Stomach smooth muscle (tissue), 2 donors: ENCODE measurements around the gene ACOXL.

ENCODE experiments used
- H3K27ac ChIP-seq: one replicate; pipeline ENCODE4 v1.7.0; 2013; ENCODE audit warnings: mild to moderate bottlenecking, low read length, inconsistent platforms
- H3K27me3 ChIP-seq, 2 donors: one replicate each; pipeline ENCODE4 v1.7.0; 2013; ENCODE audit warnings: low read length in 2 of 2; ENCODE audit not compliant: insufficient read depth in 2 of 2, control insufficient read depth in 1 of 2
- H3K36me3 ChIP-seq, 2 donors: one replicate each; pipeline ENCODE4 v1.7.0; 2013; ENCODE audit warnings: low read length in 2 of 2; ENCODE audit not compliant: control insufficient read depth in 2 of 2, insufficient read depth in 2 of 2
- H3K4me1 ChIP-seq: one replicate; pipeline ENCODE4 v1.7.0; 2013; ENCODE audit warnings: low read length; ENCODE audit not compliant: control insufficient read depth, insufficient read depth
- H3K4me3 ChIP-seq, 2 donors: one replicate each; pipeline ENCODE4 v1.7.0; 2013; ENCODE audit warnings: low read length in 2 of 2
- H3K9ac ChIP-seq, 2 donors: one replicate each; pipeline ENCODE4 v1.7.0; 2013; ENCODE audit warnings: low read length in 2 of 2, mild to moderate bottlenecking in 1 of 2
- H3K9me3 ChIP-seq, 2 donors: one replicate each; pipeline ENCODE4 v1.7.0; 2013; ENCODE audit warnings: low read length in 2 of 2; ENCODE audit not compliant: control insufficient read depth in 2 of 2
- donor health status: healthy.
- donor health status: Pancreatic carcinoma.

The ACOXL gene

GRCh38 chr2:110858993-110859701, 126.8 kb downstream of the ACOXL start:
- no peaks in the 10 kb centered on the region for H3K9me3 ChIP-seq
- no peak overlapping the region for H3K4me3 ChIP-seq
- no peak overlapping the region for H3K27ac ChIP-seq
- no peaks in the 10 kb centered on the region for H3K36me3 ChIP-seq
- H3K4me1 ChIP-seq: no peaks in the 10 kb centered on the region
- no peak overlapping the region for H3K9ac ChIP-seq
- peaks cover 0 to 2% of the 10 kb centered on the region in 2 donors for H3K27me3 ChIP-seq

GRCh38 chr2:110860630-110861029, 128.3 kb downstream of the ACOXL start:
- Histone ChIP-seq H3K36me3 (no peaks in the 10 kb centered on the region), H3K27ac (no peak overlapping the region), H3K4me1 (no peaks in the 10 kb centered on the region), H3K27me3 (peaks cover 0 to 2% of the 10 kb centered on the region in 2 donors), H3K9me3 (no peaks in the 10 kb centered on the region), H3K4me3 (no peak overlapping the region), H3K9ac (no peak overlapping the region)

GRCh38 chr2:110861616-110862260, 129.4 kb downstream of the ACOXL start:
- Histone ChIP-seq H3K9me3 (no peaks in the 10 kb centered on the region), H3K36me3 (no peaks in the 10 kb centered on the region), H3K27me3 (peaks cover 0 to 2% of the 10 kb centered on the region in 2 donors), H3K4me1 (no peaks in the 10 kb centered on the region), H3K27ac (no peak overlapping the region), H3K4me3 (no peak overlapping the region), H3K9ac (no peak overlapping the region)

DNA sequence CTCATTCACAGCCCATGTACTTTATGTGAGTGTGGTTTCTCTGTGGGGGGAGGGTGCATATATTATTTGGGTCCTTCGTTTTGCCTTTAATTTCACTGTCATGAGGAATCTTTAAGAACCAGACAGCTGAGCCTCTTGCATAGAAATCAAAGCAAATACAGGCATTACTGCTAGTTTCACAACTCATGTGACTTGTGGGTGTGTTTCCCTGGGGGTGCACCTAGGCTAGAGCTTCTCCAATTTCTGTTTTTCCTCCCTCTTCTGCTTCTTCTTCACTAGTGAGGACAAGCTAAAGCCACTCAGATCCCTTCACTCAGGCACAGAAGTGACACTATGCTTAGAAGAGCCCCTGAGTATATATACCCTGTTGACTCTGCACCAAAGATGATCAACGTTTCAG, 131.4 kb downstream of the ACOXL start:
- no peak overlapping the region for H3K27ac ChIP-seq
- no peaks in the 10 kb centered on the region for H3K4me1 ChIP-seq
- H3K9ac ChIP-seq: no peak overlapping the region
- H3K27me3 ChIP-seq: peaks cover 0 to 2% of the 10 kb centered on the region in 2 donors
- H3K36me3 ChIP-seq: no peaks in the 10 kb centered on the region
- no peaks in the 10 kb centered on the region for H3K9me3 ChIP-seq
- H3K4me3 ChIP-seq: no peak overlapping the region

GRCh38 chr2:110864176-110864575, 131.8 kb downstream of the ACOXL start:
- no peaks in the 10 kb centered on the region for H3K36me3 ChIP-seq
- no peak overlapping the region for H3K4me3 ChIP-seq
- no peak overlapping the region for H3K27ac ChIP-seq
- H3K9me3 ChIP-seq: no peaks in the 10 kb centered on the region
- peaks cover 0 to 2% of the 10 kb centered on the region in 2 donors for H3K27me3 ChIP-seq
- no peak overlapping the region for H3K9ac ChIP-seq
- H3K4me1 ChIP-seq: no peaks in the 10 kb centered on the region

- H3K27me3 ChIP-seq: peaks cover 2% of the 10 kb centered on the region in 2 donors
- H3K36me3 ChIP-seq: no peaks in the 10 kb centered on the region
- no peak overlapping the region for H3K9ac ChIP-seq
- H3K9me3 ChIP-seq: no peaks in the 10 kb centered on the region
- H3K4me1 ChIP-seq: no peaks in the 10 kb centered on the region
- no peak overlapping the region for H3K27ac ChIP-seq
- H3K4me3 ChIP-seq: no peak overlapping the region
Observed at GRCh38 chr2:110864731-110865130, 132.4 kb downstream of the ACOXL start.

- Histone ChIP-seq H3K4me1 (no peaks in the 10 kb centered on the region), H3K9me3 (no peaks in the 10 kb centered on the region), H3K4me3 (no peak overlapping the region), H3K27me3 (peaks cover 2% of the 10 kb centered on the region in 2 donors), H3K27ac (no peak overlapping the region), H3K36me3 (no peaks in the 10 kb centered on the region), H3K9ac (no peak overlapping the region)
Observed at GRCh38 chr2:110865188-110865587, 132.8 kb downstream of the ACOXL start.

- Histone ChIP-seq H3K27ac (no peak overlapping the region), H3K9ac (no peak overlapping the region), H3K9me3 (no peaks in the 10 kb centered on the region), H3K4me1 (no peaks in the 10 kb centered on the region), H3K4me3 (no peak overlapping the region), H3K27me3 (peaks cover 0 to 2% of the 10 kb centered on the region in 2 donors), H3K36me3 (no peaks in the 10 kb centered on the region)
Observed at GRCh38 chr2:110866045-110866444, 133.7 kb downstream of the ACOXL start.

DNA sequence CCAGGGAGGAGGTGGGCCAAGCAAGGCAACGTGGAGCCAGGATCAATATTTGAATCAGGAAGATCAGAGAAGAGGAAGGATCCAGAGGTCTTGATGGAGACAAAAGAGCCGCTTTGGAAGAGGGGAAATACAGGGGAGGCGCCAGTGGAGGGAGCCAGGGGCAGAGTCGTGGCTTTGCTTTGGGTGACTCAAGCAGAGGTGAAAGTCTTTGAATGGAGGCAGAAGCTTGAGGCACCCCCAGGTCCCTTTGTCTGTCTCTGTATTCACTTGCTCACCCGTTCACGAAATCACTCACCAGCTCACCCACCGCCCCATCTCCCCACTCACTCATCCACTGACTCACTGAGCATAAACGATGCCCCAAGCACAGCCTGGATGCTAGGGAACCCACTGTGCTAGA, 134.1 kb downstream of the ACOXL start:
- no peak overlapping the region for H3K9ac ChIP-seq
- H3K27me3 ChIP-seq: peaks cover 0 to 2% of the 10 kb centered on the region in 2 donors
- H3K27ac ChIP-seq: no peak overlapping the region
- H3K9me3 ChIP-seq: no peaks in the 10 kb centered on the region
- no peaks in the 10 kb centered on the region for H3K4me1 ChIP-seq
- H3K36me3 ChIP-seq: no peaks in the 10 kb centered on the region
- H3K4me3 ChIP-seq: no peak overlapping the region

DNA sequence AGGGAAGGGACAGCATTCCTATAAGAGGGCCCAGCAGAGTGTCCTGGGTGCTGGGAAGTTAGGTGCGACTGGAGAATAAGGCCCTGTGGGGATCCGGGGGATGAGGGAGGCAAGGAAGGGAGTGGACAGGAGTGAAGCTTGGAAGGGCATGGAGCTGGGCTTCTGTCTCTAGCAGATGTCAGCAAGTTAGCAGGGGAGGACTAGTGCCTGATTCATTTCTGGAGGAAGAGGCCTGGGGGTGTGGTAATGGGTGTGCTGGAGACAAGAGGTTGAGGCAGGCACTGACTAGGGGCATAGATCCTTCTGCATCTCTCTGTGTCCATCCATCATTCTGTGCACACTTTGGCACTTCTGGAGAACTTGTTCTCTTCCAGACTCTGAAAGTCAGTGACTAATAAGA, 134.7 kb downstream of the ACOXL start:
- no peaks in the 10 kb centered on the region for H3K4me1 ChIP-seq
- no peaks in the 10 kb centered on the region for H3K36me3 ChIP-seq
- no peaks in the 10 kb centered on the region for H3K9me3 ChIP-seq
- no peak overlapping the region for H3K9ac ChIP-seq
- peaks cover 0 to 2% of the 10 kb centered on the region in 2 donors for H3K27me3 ChIP-seq
- no peak overlapping the region for H3K27ac ChIP-seq
- no peak overlapping the region for H3K4me3 ChIP-seq

GRCh38 chr2:110868971-110869370, 136.6 kb downstream of the ACOXL start:
- Histone ChIP-seq H3K27me3 (peaks cover 0 to 4% of the 10 kb centered on the region in 2 donors), H3K27ac (no peak overlapping the region), H3K4me1 (no peaks in the 10 kb centered on the region), H3K9ac (no peak overlapping the region), H3K9me3 (no peaks in the 10 kb centered on the region), H3K4me3 (no peak overlapping the region), H3K36me3 (no peaks in the 10 kb centered on the region)
